Inflammatory macrophage (primary cell): ENCODE data around the gene CPA5.
"Not testable (repeated sequence)": the region's sequence is repeated elsewhere in the genome, so short reads cannot be mapped to it uniquely, and the experiment has no call there.

Source experiments
- DNase-seq, 2 donors: peaks; one replicate each; pipeline ENCODE4 v3.0.0-alpha.2; 2020 to 2022

CPA5 gene

GRCh38 chr7:130359276-130359857 is 14.8 kb downstream of the CPA5 start:
- DNase-seq, result no peak

- no peak for DNase-seq
These were observed 15.9 kb downstream of the CPA5 start for GRCh38 chr7:130360518-130360917.

GRCh38 chr7:130361681-130362080 is 17.1 kb downstream of the CPA5 start:
- no peak for DNase-seq

- DNase-seq, result no peak
These were observed 17.7 kb downstream of the CPA5 start for GRCh38 chr7:130362251-130362816.

GRCh38 chr7:130363026-130363847 is 18.6 kb downstream of the CPA5 start:
- DNase-seq, result no peak

- no peak for DNase-seq
These were observed 19.8 kb downstream of the CPA5 start for GRCh38 chr7:130364451-130364850.

- no peak for DNase-seq
These were observed 20.5 kb downstream of the CPA5 start for GRCh38 chr7:130365088-130365487.

GRCh38 chr7:130365511-130366441 is 21.2 kb downstream of the CPA5 start:
- DNase-seq, result no peak

GRCh38 chr7:130366564-130366963 is 21.9 kb downstream of the CPA5 start:
- DNase-seq, result no peak

GRCh38 chr7:130367088-130367755 is 22.6 kb downstream of the CPA5 start:
- no peak for DNase-seq

- no peak for DNase-seq
These were observed 23.5 kb downstream of the CPA5 start for GRCh38 chr7:130367836-130368746.

- peak; percentile 59 to 65 for DNase-seq
These were observed 24.6 kb downstream of the CPA5 start for GRCh38 chr7:130369110-130369711.

- no peak for DNase-seq
These were observed 25.4 kb downstream of the CPA5 start for GRCh38 chr7:130369831-130370550.

GRCh38 chr7:130371046-130371445 is 26.4 kb downstream of the CPA5 start:
- no peak for DNase-seq

- no peak for DNase-seq
These were observed 28.0 kb downstream of the CPA5 start for GRCh38 chr7:130372402-130373165.

- no peak for DNase-seq
These were observed 29.9 kb downstream of the CPA5 start for GRCh38 chr7:130374507-130374906.

- not testable (repeated sequence) for DNase-seq
These were observed 31.8 kb downstream of the CPA5 start for GRCh38 chr7:130376461-130376860.

- DNase-seq, result no peak
These were observed 32.6 kb downstream of the CPA5 start for GRCh38 chr7:130377178-130377577.

GRCh38 chr7:130379019-130379418 is 34.4 kb downstream of the CPA5 start:
- DNase-seq, result no peak
